GM12872 (cell line): ENCODE results near the gene KIT.

Source experiments
- CTCF ChIP-seq: IDR thresholded peaks from 3 replicates; pipeline ENCODE4 v1.5.1; 2011; ENCODE audit warnings: low read depth, mild to moderate bottlenecking, low read length, moderate library complexity; ENCODE audit not compliant: insufficient read depth

KIT gene

DNA sequence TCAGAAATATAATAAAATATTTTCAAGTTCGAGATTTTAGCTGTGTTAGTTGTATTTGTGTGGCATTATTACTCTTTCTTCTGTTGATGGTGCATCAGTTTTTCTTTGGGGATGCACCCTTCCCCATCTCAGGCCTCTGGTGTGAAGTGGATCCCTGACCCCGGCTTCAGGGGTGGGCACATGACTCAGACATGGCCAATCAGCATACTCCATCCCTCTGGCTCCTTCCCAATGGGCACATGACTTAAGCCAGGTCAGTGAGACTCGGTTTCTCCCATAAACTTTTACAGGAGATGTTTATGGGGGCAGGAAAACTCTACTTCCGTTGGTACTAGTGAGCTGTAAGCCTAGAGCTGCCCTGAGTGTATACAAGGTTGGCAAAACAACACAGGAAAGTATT, 3.0 kb upstream of the KIT start:
- TF ChIP-seq CTCF = no peak

DNA sequence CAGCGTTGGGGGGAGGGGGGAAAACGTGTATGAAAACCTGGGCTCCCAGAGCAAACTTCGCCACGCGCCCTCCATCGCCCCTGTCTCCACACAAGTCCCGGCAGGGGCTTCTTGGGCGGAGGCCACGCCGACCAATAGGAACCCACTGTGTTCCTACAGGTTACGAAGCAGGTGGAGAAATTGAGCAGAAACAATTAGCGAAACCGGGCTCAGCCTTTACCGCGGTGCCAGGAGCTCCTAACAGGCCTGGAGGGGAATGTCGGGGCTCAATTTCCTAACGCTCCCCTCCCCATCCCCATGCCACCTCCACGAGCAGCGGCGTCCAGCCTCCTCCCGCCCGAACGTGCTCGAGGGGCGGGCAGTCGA, 589 bp upstream of the KIT start:
- TF ChIP-seq CTCF = no peak

DNA sequence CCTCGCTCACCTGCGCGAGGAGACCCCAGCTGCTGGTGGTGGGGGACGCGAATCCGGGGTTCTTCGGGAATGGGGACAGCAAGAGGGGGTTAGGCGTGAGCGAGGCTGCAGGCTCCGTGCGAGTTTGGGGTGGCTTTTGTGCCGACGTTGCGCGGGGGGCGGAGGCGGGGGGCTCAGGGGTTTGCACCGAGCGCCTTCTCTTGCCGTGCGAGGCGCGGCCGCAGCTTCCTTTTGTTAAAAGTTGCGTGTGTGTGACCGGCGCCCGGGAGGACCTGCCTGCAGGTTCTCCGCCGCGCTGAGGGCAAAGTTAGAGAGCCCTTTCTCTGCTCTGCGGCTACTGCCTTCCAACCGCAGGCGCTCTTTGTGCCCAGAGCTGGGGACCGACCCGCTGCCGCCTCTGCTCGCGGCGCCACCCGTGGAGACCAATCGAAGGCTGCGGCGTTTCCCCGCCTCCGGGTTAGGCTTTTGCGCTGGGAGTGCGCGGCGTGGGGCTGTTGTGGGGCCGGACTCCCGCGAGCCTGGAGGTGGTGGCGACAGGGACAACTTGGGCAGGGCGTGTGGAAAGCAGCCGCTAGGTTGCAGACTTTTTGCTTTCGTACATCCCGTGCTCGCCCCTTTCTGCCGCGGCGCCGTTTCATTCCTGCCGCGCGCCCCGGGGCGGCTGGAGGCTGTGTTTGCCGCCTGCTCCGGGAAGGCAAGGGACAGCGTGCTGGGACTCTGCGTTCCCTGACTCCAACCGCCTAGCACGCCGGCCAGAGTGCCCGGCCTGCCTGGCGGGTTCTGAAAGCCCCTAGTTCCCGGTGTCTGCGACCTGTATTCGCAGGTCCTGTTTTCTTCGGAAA, 716 bp downstream of the KIT start:
- peak; percentile 17; the same call in 1 of the 3 replicates for TF ChIP-seq CTCF

GRCh38 chr4:54659313-54659712, 1.6 kb downstream of the KIT start:
- no peak for TF ChIP-seq CTCF

DNA sequence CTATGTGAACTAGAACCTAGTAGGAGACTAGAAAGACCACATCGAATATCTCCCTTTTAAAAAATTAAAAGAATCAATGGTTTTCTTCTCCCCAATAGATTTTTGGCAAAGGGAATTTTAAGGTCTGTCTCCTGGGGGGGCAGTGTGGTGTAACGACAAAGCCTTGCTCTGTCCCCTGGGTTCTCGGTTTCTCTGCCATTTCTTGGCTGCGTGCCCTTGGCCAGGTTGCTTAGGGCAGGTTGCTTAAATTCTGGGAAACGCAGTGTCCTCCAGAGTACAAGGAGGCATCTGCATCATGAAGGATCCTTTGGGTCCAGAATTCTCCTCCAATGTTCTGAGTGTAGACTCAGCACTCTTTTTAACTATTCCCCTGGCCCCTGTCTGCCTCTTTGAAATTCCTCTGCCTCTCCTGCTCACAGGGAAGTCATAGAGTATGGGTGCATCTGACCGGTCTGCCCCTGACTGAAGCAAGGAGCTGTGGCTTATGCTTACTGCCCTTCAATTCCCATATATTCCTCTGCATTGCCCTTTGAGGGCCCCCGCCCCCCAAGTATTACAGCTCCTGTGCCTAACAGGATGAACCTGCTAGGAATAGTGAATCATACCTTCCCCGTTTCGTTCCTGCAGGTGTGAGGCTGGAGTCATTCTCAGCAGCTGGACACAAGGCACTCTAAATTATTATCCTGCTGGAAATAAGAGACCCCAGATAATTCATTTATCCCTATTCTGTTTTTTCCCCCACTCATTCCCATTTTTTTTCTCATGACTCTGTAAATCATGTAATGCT, 2.2 kb downstream of the KIT start:
- peak; percentile 1; the same call in 1 of the 3 replicates for TF ChIP-seq CTCF

- TF ChIP-seq CTCF = no peak
Observed at GRCh38 chr4:54660591-54660990, 2.8 kb downstream of the KIT start.

- TF ChIP-seq CTCF = no peak
Observed at GRCh38 chr4:54661169-54661568, 3.4 kb downstream of the KIT start.
